Astrocyte (in vitro differentiated cells and primary cell): ENCODE results near the gene MLLT10. TPM values are rescaled to one million over a fixed set of nuclear protein-coding genes. Genes with fewer than 3 reads are reported as not detected.

ENCODE experiments used
- DNase-seq: peaks from one replicate; pipeline ENCODE4 v3.0.0-alpha.2; 2010; ENCODE audit warnings: low read depth
- FAIRE-seq: peaks from 2 replicates; lab custom pipeline; 2011; peaks lifted over from hg19 to GRCh38; lab: Jason Lieb, UNC
- H2AFZ ChIP-seq: 2 replicates; pipeline ENCODE4 v1.6.0; 2012; ENCODE audit warnings: low read depth, low read length, inconsistent platforms
- H3K27ac ChIP-seq: 2 replicates; pipeline ENCODE4 v1.5.1; 2011; ENCODE audit warnings: low read depth, low read length, inconsistent platforms
- H3K27me3 ChIP-seq: 2 replicates; pipeline ENCODE4 v1.6.0; 2011; ENCODE audit warnings: low read length, inconsistent platforms; ENCODE audit not compliant: insufficient read depth
- H3K36me3 ChIP-seq: 2 replicates; pipeline ENCODE4 v1.5.1; 2011; ENCODE audit warnings: low read length, inconsistent platforms; ENCODE audit not compliant: insufficient read depth
- H3K4me1 ChIP-seq: 2 replicates; pipeline ENCODE4 v1.5.1; 2011; ENCODE audit warnings: low read length, inconsistent platforms; ENCODE audit not compliant: insufficient read depth
- H3K4me2 ChIP-seq: 2 replicates; pipeline ENCODE4 v1.6.0; 2012; ENCODE audit warnings: low read length, inconsistent platforms
- H3K4me3 ChIP-seq: 2 replicates; pipeline ENCODE4 v1.5.1; 2011; ENCODE audit warnings: low read depth, mild to moderate bottlenecking, low read length, inconsistent platforms; ENCODE audit not compliant: insufficient read depth
- H3K79me2 ChIP-seq: 2 replicates; pipeline ENCODE4 v1.6.0; 2012; ENCODE audit warnings: mild to moderate bottlenecking, low read length, inconsistent platforms; ENCODE audit not compliant: insufficient read depth
- H3K9ac ChIP-seq: 2 replicates; pipeline ENCODE4 v1.6.0; 2012; ENCODE audit warnings: mild to moderate bottlenecking, low read length, inconsistent platforms
- H3K9me3 ChIP-seq: 2 replicates; pipeline ENCODE4 v1.5.1; 2012; ENCODE audit warnings: low read depth, mild to moderate bottlenecking, low read length, inconsistent platforms; ENCODE audit not compliant: insufficient read depth
- H4K20me1 ChIP-seq: 2 replicates; pipeline ENCODE4 v1.6.0; 2012; ENCODE audit warnings: low read length, inconsistent platforms; ENCODE audit not compliant: insufficient read depth
- H3K27ac Mint-ChIP-seq: one replicate; pipeline ENCODE4 v1.8.0; 2021; ENCODE audit warnings: mild to moderate bottlenecking, mixed read lengths; ENCODE audit not compliant: unreplicated experiment
- H3K27me3 Mint-ChIP-seq: one replicate; pipeline ENCODE4 v1.8.0; 2021; ENCODE audit warnings: low read depth, mixed read lengths; ENCODE audit not compliant: unreplicated experiment
- H3K36me3 Mint-ChIP-seq: one replicate; pipeline ENCODE4 v1.8.0; 2021; ENCODE audit warnings: low read depth, mixed read lengths; ENCODE audit not compliant: unreplicated experiment
- H3K4me1 Mint-ChIP-seq: one replicate; pipeline ENCODE4 v1.8.0; 2021; ENCODE audit warnings: low read depth, mixed read lengths; ENCODE audit not compliant: unreplicated experiment
- H3K4me3 Mint-ChIP-seq: one replicate; pipeline ENCODE4 v1.8.0; 2021; ENCODE audit warnings: mild to moderate bottlenecking, moderate library complexity, mixed read lengths; ENCODE audit not compliant: unreplicated experiment
- H3K9me3 Mint-ChIP-seq: one replicate; pipeline ENCODE4 v1.8.0; 2021; ENCODE audit warnings: mild to moderate bottlenecking, mixed read lengths; ENCODE audit not compliant: unreplicated experiment
- EZH2 ChIP-seq: IDR thresholded peaks from 2 replicates; pipeline ENCODE4 v1.6.1; 2012; ENCODE audit warnings: mild to moderate bottlenecking, low read length, inconsistent platforms; ENCODE audit not compliant: insufficient read depth
- total RNA-seq: library from RNA; stranded (reverse); gene quantifications from 2 replicates; pipeline ENCODE4 v1.2.1, GENCODE V29; 2021
- TF ChIP-seq, protein P1 (sequence below): IDR thresholded peaks from 2 replicates; pipeline ENCODE4 v1.5.1; 2011; ENCODE audit warnings: low read depth, mild to moderate bottlenecking, inconsistent platforms, low read length, moderate library complexity; ENCODE audit not compliant: insufficient read depth

The MLLT10 gene
- total RNA-seq, 1 donor from 2014 or later, result 46.9 TPM

DNA sequence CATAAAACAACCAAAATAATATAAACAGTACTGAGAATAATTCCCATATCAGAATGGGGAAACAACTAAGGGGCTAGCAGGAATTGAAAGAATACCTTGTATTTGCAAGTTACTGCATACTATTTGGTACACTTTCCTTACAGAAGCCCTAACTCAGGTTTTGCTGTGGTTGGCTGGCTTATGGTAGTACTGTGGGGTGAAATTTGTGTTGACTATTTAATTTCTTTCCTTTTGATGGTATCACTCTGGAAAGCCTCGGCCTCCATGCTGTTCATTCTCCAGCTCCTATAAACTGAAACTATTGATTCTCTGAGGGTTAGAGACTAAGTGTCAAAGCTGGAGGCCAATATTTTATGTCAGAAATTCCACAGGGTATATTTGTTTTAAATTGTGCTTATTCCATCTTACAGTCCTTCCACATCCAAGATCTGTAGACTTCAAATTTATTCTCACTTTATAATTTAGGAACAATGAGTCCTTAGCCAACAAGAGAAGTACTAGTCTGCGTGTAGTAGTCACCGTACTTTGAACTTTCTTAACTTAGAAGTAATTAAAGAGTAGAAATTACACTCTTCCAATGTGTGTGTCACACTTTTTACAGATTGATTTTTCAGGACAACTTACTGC lies 22.0 kb upstream of the MLLT10 start:
- Histone ChIP-seq H3K4me3 (peak overlapping the region; percentile 20), H3K27ac (no peak overlapping the region), H3K36me3 (no peaks in the 10 kb centered on the region), H4K20me1 (no peaks in the 10 kb centered on the region), H3K9ac (peak overlapping the region; percentile 21), H2AFZ (peak overlapping the region; percentile 3), H3K4me2 (peak overlapping the region; percentile 72), H3K9me3 (no peaks in the 10 kb centered on the region), H3K4me1 (peaks cover 43% of the 10 kb centered on the region), H3K79me2 (peaks cover 47% of the 10 kb centered on the region), H3K27me3 (no peaks in the 10 kb centered on the region)
- no peak for FAIRE-seq
- H3K36me3 Mint-ChIP-seq, result peaks cover 3% of the 10 kb centered on the region
- TF ChIP-seq, protein P1, sequence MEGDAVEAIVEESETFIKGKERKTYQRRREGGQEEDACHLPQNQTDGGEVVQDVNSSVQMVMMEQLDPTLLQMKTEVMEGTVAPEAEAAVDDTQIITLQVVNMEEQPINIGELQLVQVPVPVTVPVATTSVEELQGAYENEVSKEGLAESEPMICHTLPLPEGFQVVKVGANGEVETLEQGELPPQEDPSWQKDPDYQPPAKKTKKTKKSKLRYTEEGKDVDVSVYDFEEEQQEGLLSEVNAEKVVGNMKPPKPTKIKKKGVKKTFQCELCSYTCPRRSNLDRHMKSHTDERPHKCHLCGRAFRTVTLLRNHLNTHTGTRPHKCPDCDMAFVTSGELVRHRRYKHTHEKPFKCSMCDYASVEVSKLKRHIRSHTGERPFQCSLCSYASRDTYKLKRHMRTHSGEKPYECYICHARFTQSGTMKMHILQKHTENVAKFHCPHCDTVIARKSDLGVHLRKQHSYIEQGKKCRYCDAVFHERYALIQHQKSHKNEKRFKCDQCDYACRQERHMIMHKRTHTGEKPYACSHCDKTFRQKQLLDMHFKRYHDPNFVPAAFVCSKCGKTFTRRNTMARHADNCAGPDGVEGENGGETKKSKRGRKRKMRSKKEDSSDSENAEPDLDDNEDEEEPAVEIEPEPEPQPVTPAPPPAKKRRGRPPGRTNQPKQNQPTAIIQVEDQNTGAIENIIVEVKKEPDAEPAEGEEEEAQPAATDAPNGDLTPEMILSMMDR, result no peak
- TF ChIP-seq EZH2, result no peak
- H3K27ac Mint-ChIP-seq, result no peak overlapping the region
- peak overlapping the region; percentile 47 for H3K4me3 Mint-ChIP-seq
- H3K9me3 Mint-ChIP-seq, result no peaks in the 10 kb centered on the region
- DNase-seq, result no peak
- no peaks in the 10 kb centered on the region for H3K27me3 Mint-ChIP-seq
- peaks cover 36% of the 10 kb centered on the region for H3K4me1 Mint-ChIP-seq

DNA sequence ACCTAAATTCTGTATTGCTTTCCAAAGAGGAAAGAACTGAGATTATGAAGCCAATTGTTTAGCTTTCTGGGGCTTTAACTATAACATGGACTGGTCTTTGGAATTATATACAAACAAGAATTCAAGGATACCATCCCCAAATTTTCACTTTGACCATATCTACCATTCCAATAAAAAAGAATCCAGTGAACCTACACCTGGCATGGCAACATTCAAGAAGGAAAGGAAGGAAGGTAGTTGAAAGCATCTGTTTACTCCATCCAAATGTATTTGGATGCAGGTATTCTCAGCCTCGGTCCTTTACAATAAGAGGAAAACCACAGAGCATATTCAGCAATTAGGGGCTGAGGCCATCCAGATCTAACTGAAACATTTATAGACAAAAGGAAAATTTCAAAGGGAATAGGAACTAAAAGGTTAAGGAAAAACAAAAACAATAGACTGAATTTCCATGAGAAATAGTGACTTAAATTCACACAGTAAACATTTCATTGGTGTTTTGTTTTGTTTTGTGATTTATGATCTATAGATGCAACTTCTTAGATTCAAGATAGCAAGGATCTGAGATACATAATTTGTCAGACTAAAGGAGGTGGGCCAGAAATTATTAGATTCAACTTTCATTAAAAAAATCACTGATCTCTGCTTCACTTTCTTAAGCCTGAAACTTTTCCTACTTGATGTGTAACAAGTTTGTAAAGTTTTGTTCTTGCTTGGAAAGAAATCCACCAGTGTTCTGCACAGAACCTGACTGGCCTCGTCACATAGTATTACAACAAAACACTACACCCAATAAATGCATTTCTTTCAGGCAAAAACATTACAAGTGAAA lies 21.2 kb upstream of the MLLT10 start:
- H3K4me1 ChIP-seq, result peaks cover 45% of the 10 kb centered on the region
- no peak for TF ChIP-seq EZH2
- TF ChIP-seq, protein P1, result no peak

More for the DNA sequence above, 21.2 kb upstream of the MLLT10 start:
- no peaks in the 10 kb centered on the region for H3K27me3 ChIP-seq
- H3K79me2 ChIP-seq, result peaks cover 53% of the 10 kb centered on the region
- no peak overlapping the region for H2AFZ ChIP-seq
- FAIRE-seq (peak; percentile 20), DNase-seq (no peak)
- H3K4me2 ChIP-seq, result peak overlapping the region; percentile 72
- peaks cover 38% of the 10 kb centered on the region for H3K4me1 Mint-ChIP-seq
- H3K27ac ChIP-seq, result no peak overlapping the region
- H3K36me3 ChIP-seq, result no peaks in the 10 kb centered on the region
- H4K20me1 ChIP-seq, result no peaks in the 10 kb centered on the region
- H3K9ac ChIP-seq, result peak overlapping the region; percentile 21
- H3K27ac Mint-ChIP-seq, result no peak overlapping the region
- H3K4me3 Mint-ChIP-seq, result peak overlapping the region; percentile 84
- H3K4me3 ChIP-seq, result peak overlapping the region; percentile 17
- no peaks in the 10 kb centered on the region for H3K27me3 Mint-ChIP-seq
- no peaks in the 10 kb centered on the region for H3K9me3 Mint-ChIP-seq
- no peaks in the 10 kb centered on the region for H3K9me3 ChIP-seq
- H3K36me3 Mint-ChIP-seq, result peaks cover 3% of the 10 kb centered on the region
